GM12878 (cell line): ENCODE measurements around the gene PYGM.

Source experiments
- EP300 ChIP-seq, 2 experiments: fragments of 150-350 bp in 1 of 2; IDR thresholded peaks; 2 replicates each; pipeline ENCODE4 v1.6.1; 2011 to 2012; ENCODE audit warnings: low read depth in 2 of 2, low read length in 2 of 2, borderline replicate concordance in 1 of 2, improper control_type of control experiment in 1 of 2, inconsistent platforms in 1 of 2; ENCODE audit not compliant: control insufficient read depth in 1 of 2
- HDAC2 ChIP-seq: fragments of 200-600 bp; sonication (generic); IDR thresholded peaks from 2 replicates; pipeline ENCODE4 v1.6.1; 2017
- HDAC6 ChIP-seq: fragments of 200-600 bp; sonication (generic); IDR thresholded peaks from one replicate; pipeline ENCODE4 v1.8.0; 2017; ENCODE audit warnings: antibody characterized with exemption; ENCODE audit not compliant: unreplicated experiment
- POLR2AphosphoS5 ChIP-seq: IDR thresholded peaks from 2 replicates; pipeline ENCODE4 v1.6.1; 2011; ENCODE audit warnings: mild to moderate bottlenecking, low read length, inconsistent platforms
- SUZ12 ChIP-seq: fragments of 200-600 bp; sonication (generic); IDR thresholded peaks from one replicate; pipeline ENCODE4 v1.6.1; 2018; ENCODE audit warnings: antibody characterized with exemption, mild to moderate bottlenecking; ENCODE audit not compliant: unreplicated experiment
- TF ChIP-seq, protein P1 (sequence below): IDR thresholded peaks from 2 replicates; pipeline ENCODE4 v1.6.1; 2011; ENCODE audit warnings: low read depth, low read length, improper control_type of control experiment, borderline replicate concordance
- TF ChIP-seq, protein P2 (sequence below): IDR thresholded peaks from 2 replicates; pipeline ENCODE4 v1.6.1; 2012; ENCODE audit warnings: low read depth, low read length, improper control_type of control experiment
- TF ChIP-seq, protein P3 (sequence below), 3 experiments: IDR thresholded peaks in 2 of 3; conservative IDR thresholded peaks in 1 of 3; 2 replicates each; pipeline ENCODE4 v1.5.1; 2011; ENCODE audit warnings: low read depth in 3 of 3, low read length in 3 of 3, mild to moderate bottlenecking in 3 of 3, control low read depth in 2 of 3, moderate library complexity in 2 of 3, inconsistent platforms in 1 of 3, mixed read lengths in 1 of 3; ENCODE audit not compliant: control insufficient read depth in 2 of 3, insufficient read depth in 1 of 3; ENCODE audit errors: extremely low read depth in 1 of 3

DNA sequence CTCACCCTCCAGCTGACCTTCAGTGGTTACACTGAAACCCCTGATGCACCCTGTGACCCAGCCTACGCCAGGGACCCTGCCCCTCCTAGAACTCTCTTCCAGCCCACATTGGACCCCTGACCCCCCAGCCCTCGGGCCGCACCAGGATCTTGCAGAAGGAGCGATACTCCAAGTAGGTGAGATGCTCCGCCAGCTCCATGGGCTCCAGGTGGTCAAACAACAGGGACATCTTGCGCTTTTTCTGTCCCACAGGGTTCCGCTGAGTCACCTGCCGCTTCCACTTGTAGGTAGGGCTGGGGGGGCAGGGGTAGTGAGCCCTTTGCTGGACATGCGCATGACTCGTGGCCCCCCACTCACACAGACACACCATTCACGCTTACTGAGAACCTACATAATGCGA lies 19.9 kb downstream of the PYGM start:
- TF ChIP-seq, protein P1, sequence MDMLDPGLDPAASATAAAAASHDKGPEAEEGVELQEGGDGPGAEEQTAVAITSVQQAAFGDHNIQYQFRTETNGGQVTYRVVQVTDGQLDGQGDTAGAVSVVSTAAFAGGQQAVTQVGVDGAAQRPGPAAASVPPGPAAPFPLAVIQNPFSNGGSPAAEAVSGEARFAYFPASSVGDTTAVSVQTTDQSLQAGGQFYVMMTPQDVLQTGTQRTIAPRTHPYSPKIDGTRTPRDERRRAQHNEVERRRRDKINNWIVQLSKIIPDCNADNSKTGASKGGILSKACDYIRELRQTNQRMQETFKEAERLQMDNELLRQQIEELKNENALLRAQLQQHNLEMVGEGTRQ = no peak
- TF ChIP-seq EP300 (IDR thresholded peaks at IDR 0.05; ENCODE audit: borderline replicate concordance in 1 of 2, control insufficient read depth in 1 of 2, low read depth in 2 of 2, low read length in 2 of 2) (no peak), SUZ12 (no peak), HDAC6 (no peak), POLR2AphosphoS5 (no peak), HDAC2 (no peak)
- TF ChIP-seq, protein P2, sequence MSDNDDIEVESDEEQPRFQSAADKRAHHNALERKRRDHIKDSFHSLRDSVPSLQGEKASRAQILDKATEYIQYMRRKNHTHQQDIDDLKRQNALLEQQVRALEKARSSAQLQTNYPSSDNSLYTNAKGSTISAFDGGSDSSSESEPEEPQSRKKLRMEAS = no peak
- TF ChIP-seq, protein P3, sequence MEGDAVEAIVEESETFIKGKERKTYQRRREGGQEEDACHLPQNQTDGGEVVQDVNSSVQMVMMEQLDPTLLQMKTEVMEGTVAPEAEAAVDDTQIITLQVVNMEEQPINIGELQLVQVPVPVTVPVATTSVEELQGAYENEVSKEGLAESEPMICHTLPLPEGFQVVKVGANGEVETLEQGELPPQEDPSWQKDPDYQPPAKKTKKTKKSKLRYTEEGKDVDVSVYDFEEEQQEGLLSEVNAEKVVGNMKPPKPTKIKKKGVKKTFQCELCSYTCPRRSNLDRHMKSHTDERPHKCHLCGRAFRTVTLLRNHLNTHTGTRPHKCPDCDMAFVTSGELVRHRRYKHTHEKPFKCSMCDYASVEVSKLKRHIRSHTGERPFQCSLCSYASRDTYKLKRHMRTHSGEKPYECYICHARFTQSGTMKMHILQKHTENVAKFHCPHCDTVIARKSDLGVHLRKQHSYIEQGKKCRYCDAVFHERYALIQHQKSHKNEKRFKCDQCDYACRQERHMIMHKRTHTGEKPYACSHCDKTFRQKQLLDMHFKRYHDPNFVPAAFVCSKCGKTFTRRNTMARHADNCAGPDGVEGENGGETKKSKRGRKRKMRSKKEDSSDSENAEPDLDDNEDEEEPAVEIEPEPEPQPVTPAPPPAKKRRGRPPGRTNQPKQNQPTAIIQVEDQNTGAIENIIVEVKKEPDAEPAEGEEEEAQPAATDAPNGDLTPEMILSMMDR (IDR thresholded peaks at IDR 0.05 in 2 of 3, conservative IDR thresholded peaks at IDR 0.05 in 1 of 3; ENCODE audit: control insufficient read depth in 2 of 3, extremely low read depth in 1 of 3, insufficient read depth in 1 of 3, low read depth in 3 of 3, low read length in 3 of 3) = no peak
